GM10248 (cell line): ENCODE measurements around the gene MLIP.

ENCODE experiments used
- CTCF ChIA-PET: fragments of 300-600 bp; sonication (Branson Sonifier 250); formaldehyde crosslinking; extraction: SDS; loops from one replicate; lab custom pipeline; 2021; ENCODE audit warnings: antibody characterized with exemption; lab: Yijun Ruan, JAX
- POLR2A ChIA-PET: fragments of 350-650 bp; sonication (Branson Sonifier 250); formaldehyde crosslinking; extraction: SDS; loops from one replicate; lab custom pipeline; 2020; ENCODE audit warnings: antibody characterized with exemption; lab: Yijun Ruan, JAX
- DNase-seq: peaks from one replicate; pipeline ENCODE4 v3.0.0; 2012; ENCODE audit errors: extremely low spot score
- CTCF ChIP-seq: IDR thresholded peaks from 2 replicates; pipeline ENCODE4 v1.5.1; 2012; ENCODE audit warnings: mild to moderate bottlenecking, low read depth; ENCODE audit errors: extremely low read depth, missing control alignments, control extremely low read depth

MLIP gene

GRCh38 chr6:54084231-54084630 is 27.0 kb upstream of the MLIP start:
- DNase-seq, result no peak
- POLR2A ChIA-PET, result no interaction called here
- CTCF ChIA-PET, result interaction anchor here (0.8 to 1.0 kb wide), 2 partner anchors 10 to 15 kb away, joined by 3 read pairs; no protein-coding TSS in a partner anchor
- TF ChIP-seq CTCF, result no peak

- no peak for TF ChIP-seq CTCF
- ChIA-PET POLR2A (no interaction called here), CTCF (interaction anchor here (0.8 to 1.0 kb wide), 2 partner anchors 11 to 14 kb away, joined by 3 read pairs; no protein-coding TSS in a partner anchor)
- DNase-seq, result no peak
These were observed 26.2 kb upstream of the MLIP start for GRCh38 chr6:54085047-54085446.

- POLR2A ChIA-PET, result no interaction called here
- TF ChIP-seq CTCF, result no peak
- no peak for DNase-seq
- CTCF ChIA-PET, result no interaction called here
These were observed 25.7 kb upstream of the MLIP start for GRCh38 chr6:54085541-54085940.

- DNase-seq, result no peak
- POLR2A ChIA-PET, result no interaction called here
- CTCF ChIA-PET, result no interaction called here
- no peak for TF ChIP-seq CTCF
These were observed 24.8 kb upstream of the MLIP start for GRCh38 chr6:54086439-54086838.

- CTCF ChIA-PET, result interaction anchor here (0.5 kb wide), 1 partner anchor 653 kb away, joined by 3 read pairs; no protein-coding TSS in a partner anchor
- POLR2A ChIA-PET, result interaction anchor here (0.7 kb wide), 1 partner anchor 149 kb away, joined by 3 read pairs; no protein-coding TSS in a partner anchor
- TF ChIP-seq CTCF, result no peak
- no peak for DNase-seq
These were observed 23.5 kb upstream of the MLIP start for GRCh38 chr6:54087721-54088120.

GRCh38 chr6:54093326-54093948 is 17.8 kb upstream of the MLIP start:
- DNase-seq, result no peak
- no peak for TF ChIP-seq CTCF
- ChIA-PET CTCF (no interaction called here), POLR2A (no interaction called here)
